ENCODE measurements around the gene EDA. TPM values are rescaled to one million over a fixed set of nuclear protein-coding genes. Genes with fewer than 3 reads are reported as not detected.
A peak's percentile ranks its signal among the peaks of the same experiment; 100 is the strongest.

The EDA gene
- total RNA-seq, 1 experiment from 2014 or later: 5.2 TPM

DNA sequence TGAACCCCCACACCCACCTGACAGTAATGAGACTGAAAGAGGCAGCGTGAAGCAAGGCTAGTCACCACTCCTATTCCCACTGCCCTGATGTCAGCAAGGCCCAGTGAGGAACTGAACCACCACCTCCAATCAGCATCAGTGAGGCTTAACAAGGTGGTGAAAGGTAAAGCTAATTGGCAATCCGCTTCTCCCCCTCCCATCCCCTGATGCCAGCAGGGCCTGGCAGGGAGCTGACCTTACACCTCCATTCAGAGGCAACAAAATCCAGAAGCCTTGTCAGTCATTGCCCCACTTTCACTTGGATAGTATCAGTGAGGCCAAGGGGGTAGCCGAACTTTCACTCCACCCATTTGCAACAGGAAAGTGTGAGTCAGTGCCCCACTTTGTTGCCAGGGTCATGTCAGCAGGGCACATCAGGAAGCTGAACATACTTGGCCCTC, 373.1 kb downstream of the EDA start:
- Histone ChIP-seq H3K4me3 (replicated peaks in 1 of 2; ENCODE audit: low read depth in 1 of 2, low read length in 2 of 2) (no peak overlapping the region), H3K27me3 (ENCODE audit: insufficient read depth, low read length) (no peaks in the 10 kb centered on the region), H3K9me2 (ENCODE audit: insufficient read depth) (no peaks in the 10 kb centered on the region), H2AFZ (ENCODE audit: low read depth, low read length, poor library complexity, severe bottlenecking) (no peak overlapping the region), H3K9ac (ENCODE audit: low read length) (no peak overlapping the region), H3K4me2 (ENCODE audit: low read length) (peak overlapping the region; percentile 62), H4K20me1 (ENCODE audit: insufficient read depth) (no peaks in the 10 kb centered on the region), H3K9me3 (ENCODE audit: control insufficient read depth in 1 of 2, insufficient read depth in 1 of 2, low read depth in 1 of 2, low read length in 2 of 2) (no peaks in the 10 kb centered on the region), H3K4me1 (ENCODE audit: control insufficient read depth in 1 of 2, insufficient read depth in 2 of 2, low read length in 2 of 2) (peaks cover 4 to 8% of the 10 kb centered on the region in 2 experiments; a peak in 3 of 4 replicates), H3K79me2 (ENCODE audit: insufficient read depth, low read length) (no peaks in the 10 kb centered on the region), H3K36me3 (ENCODE audit: control insufficient read depth in 1 of 2, insufficient read depth in 2 of 2, low read length in 2 of 2) (no peaks in the 10 kb centered on the region), H3K27ac (ENCODE audit: low read depth, low read length) (no peak overlapping the region)
- ChIA-PET POLR2A (no interaction called here), CTCF (no interaction called here), RAD21 (ENCODE audit: low non-redundant PET in 1 of 2, low total read pairs in 2 of 2, uncharacterized antibody in 2 of 2, unreplicated experiment in 2 of 2) (no interaction called here)
- BruUV-seq (replicated peaks): no TSS peak
- peak; percentile 49 for ATAC-seq
- DNase-seq (ENCODE audit: low read depth, low spot score): peak; percentile 6
- no peak for TF ChIP-seq EZH2phosphoT487 (IDR thresholded peaks at IDR 0.05; ENCODE audit: borderline replicate concordance)
- TF ChIP-seq RAD21 (IDR thresholded peaks at IDR 0.05; ENCODE audit: low read depth): no peak
- peak; percentile 63 for TF ChIP-seq FOSL1 (IDR thresholded peaks at IDR 0.05; ENCODE audit: low read depth)
- TF ChIP-seq, protein P1, sequence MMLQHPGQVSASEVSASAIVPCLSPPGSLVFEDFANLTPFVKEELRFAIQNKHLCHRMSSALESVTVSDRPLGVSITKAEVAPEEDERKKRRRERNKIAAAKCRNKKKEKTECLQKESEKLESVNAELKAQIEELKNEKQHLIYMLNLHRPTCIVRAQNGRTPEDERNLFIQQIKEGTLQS (IDR thresholded peaks at IDR 0.05): no peak
- TF ChIP-seq EGR1 (IDR thresholded peaks at IDR 0.05; ENCODE audit: low read depth): no peak
- TF ChIP-seq, protein P2, sequence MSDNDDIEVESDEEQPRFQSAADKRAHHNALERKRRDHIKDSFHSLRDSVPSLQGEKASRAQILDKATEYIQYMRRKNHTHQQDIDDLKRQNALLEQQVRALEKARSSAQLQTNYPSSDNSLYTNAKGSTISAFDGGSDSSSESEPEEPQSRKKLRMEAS (IDR thresholded peaks at IDR 0.05): no peak
- peak; percentile 73 for TF ChIP-seq JUND (IDR thresholded peaks at IDR 0.05)
- TF ChIP-seq ZFX (IDR thresholded peaks at IDR 0.05): no peak
- no peak for TF ChIP-seq CBX3 (IDR thresholded peaks at IDR 0.05; ENCODE audit: low read depth)
- TF ChIP-seq SP1 (IDR thresholded peaks at IDR 0.05; ENCODE audit: low read depth): peak; percentile 55
- TF ChIP-seq EZH2 (IDR thresholded peaks at IDR 0.05): no peak
- TF ChIP-seq POLR2AphosphoS5 (IDR thresholded peaks at IDR 0.05; ENCODE audit: low read depth, low read length): no peak
- TF ChIP-seq, protein P3, sequence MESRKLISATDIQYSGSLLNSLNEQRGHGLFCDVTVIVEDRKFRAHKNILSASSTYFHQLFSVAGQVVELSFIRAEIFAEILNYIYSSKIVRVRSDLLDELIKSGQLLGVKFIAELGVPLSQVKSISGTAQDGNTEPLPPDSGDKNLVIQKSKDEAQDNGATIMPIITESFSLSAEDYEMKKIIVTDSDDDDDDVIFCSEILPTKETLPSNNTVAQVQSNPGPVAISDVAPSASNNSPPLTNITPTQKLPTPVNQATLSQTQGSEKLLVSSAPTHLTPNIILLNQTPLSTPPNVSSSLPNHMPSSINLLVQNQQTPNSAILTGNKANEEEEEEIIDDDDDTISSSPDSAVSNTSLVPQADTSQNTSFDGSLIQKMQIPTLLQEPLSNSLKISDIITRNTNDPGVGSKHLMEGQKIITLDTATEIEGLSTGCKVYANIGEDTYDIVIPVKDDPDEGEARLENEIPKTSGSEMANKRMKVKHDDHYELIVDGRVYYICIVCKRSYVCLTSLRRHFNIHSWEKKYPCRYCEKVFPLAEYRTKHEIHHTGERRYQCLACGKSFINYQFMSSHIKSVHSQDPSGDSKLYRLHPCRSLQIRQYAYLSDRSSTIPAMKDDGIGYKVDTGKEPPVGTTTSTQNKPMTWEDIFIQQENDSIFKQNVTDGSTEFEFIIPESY (IDR thresholded peaks at IDR 0.05; ENCODE audit: extremely low read depth, insufficient replicate concordance, low read length): no peak
- no peak for TF ChIP-seq TCF7L2 (IDR thresholded peaks at IDR 0.05; ENCODE audit: borderline replicate concordance, extremely low read depth, insufficient read depth, insufficient read length)
- TF ChIP-seq POLR2A (IDR thresholded peaks at IDR 0.05; ENCODE audit: borderline replicate concordance, extremely low read depth, insufficient read depth, insufficient read length): no peak
- TF ChIP-seq CEBPB (IDR thresholded peaks at IDR 0.05; ENCODE audit: low read depth): no peak
- TF ChIP-seq, protein P4, sequence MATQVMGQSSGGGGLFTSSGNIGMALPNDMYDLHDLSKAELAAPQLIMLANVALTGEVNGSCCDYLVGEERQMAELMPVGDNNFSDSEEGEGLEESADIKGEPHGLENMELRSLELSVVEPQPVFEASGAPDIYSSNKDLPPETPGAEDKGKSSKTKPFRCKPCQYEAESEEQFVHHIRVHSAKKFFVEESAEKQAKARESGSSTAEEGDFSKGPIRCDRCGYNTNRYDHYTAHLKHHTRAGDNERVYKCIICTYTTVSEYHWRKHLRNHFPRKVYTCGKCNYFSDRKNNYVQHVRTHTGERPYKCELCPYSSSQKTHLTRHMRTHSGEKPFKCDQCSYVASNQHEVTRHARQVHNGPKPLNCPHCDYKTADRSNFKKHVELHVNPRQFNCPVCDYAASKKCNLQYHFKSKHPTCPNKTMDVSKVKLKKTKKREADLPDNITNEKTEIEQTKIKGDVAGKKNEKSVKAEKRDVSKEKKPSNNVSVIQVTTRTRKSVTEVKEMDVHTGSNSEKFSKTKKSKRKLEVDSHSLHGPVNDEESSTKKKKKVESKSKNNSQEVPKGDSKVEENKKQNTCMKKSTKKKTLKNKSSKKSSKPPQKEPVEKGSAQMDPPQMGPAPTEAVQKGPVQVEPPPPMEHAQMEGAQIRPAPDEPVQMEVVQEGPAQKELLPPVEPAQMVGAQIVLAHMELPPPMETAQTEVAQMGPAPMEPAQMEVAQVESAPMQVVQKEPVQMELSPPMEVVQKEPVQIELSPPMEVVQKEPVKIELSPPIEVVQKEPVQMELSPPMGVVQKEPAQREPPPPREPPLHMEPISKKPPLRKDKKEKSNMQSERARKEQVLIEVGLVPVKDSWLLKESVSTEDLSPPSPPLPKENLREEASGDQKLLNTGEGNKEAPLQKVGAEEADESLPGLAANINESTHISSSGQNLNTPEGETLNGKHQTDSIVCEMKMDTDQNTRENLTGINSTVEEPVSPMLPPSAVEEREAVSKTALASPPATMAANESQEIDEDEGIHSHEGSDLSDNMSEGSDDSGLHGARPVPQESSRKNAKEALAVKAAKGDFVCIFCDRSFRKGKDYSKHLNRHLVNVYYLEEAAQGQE (IDR thresholded peaks at IDR 0.05; ENCODE audit: low read depth): no peak
- intact Hi-C loops (cut with micrococcal nuclease): no loop called here
